Stimulated activated CD4-positive, alpha-beta T cell treated with anti-CD3 and anti-CD28 coated beads, Interleukin-15, amount 100 ng/mL, for 1 hour (primary cell): Measurements from ENCODE around the gene POU2F2.

Experiments
- DNase-seq, 2 donors: peaks; one replicate each; pipeline ENCODE4 v3.0.0-alpha.2; 2020; ENCODE audit warnings: low read depth in 1 of 2, low spot score in 1 of 2

POU2F2 gene

GRCh38 chr19:42081584-42082203, 50.6 kb downstream of the POU2F2 start:
- no peak for DNase-seq

GRCh38 chr19:42080764-42081375, 51.4 kb downstream of the POU2F2 start:
- no peak for DNase-seq

GRCh38 chr19:42079886-42080763, 52.1 kb downstream of the POU2F2 start:
- no peak for DNase-seq

- DNase-seq, result no peak
Measured at GRCh38 chr19:42079276-42079669, 53.0 kb downstream of the POU2F2 start.

GRCh38 chr19:42078538-42079275, 53.5 kb downstream of the POU2F2 start:
- no peak for DNase-seq

GRCh38 chr19:42078058-42078457, 54.2 kb downstream of the POU2F2 start:
- DNase-seq, result no peak

GRCh38 chr19:42076380-42076944, 55.8 kb downstream of the POU2F2 start:
- DNase-seq, result peak in 1 of 2 donors; percentile 22

DNA sequence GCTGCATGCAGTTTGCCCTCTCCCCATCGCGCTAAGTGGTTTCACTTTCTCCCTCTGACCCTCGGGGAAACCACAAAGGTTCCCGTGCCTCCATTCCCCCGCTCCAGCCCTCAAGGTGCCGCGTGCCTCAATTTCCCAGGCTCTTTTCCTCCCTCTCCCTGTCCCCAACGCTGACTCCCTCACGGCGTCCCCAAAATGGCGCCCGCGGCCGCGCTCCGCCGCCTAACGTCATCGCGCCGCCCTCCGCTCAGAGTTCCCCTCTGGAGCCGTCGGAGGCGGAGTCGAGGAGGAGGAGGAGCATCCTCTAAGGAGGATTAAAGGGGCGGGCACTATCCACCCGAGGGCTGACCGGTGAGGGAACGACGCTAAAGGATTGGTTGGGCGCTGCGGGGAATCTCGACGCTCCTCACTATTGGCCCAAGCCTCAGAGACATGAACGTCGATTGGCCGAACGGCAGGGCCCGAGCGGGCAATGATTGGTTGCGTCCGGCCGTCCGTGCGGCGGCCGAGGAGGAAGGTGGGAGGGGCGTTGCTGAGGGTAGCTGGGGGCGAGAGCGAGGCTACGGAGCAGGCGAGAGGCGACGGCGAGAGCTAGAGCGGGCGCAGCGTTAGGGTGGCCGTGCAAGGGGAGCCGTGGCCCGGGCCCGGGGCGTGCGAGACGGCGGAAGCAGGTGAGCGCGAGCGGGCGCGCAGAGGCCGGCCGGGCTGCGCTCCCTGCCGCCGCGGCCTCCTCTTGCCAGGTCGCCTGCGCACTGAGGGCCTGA, 56.4 kb downstream of the POU2F2 start, which contains the start of gene ZNF574:
Gene ZNF574, plus strand, starts transcription at position 551 of the 764 bp plus-strand sequence. CDS start 2,441 bp downstream, outside the sequence.
- peak; percentile 92 to 94 for DNase-seq

GRCh38 chr19:42075364-42075615, 57.0 kb downstream of the POU2F2 start:
- no peak for DNase-seq

DNA sequence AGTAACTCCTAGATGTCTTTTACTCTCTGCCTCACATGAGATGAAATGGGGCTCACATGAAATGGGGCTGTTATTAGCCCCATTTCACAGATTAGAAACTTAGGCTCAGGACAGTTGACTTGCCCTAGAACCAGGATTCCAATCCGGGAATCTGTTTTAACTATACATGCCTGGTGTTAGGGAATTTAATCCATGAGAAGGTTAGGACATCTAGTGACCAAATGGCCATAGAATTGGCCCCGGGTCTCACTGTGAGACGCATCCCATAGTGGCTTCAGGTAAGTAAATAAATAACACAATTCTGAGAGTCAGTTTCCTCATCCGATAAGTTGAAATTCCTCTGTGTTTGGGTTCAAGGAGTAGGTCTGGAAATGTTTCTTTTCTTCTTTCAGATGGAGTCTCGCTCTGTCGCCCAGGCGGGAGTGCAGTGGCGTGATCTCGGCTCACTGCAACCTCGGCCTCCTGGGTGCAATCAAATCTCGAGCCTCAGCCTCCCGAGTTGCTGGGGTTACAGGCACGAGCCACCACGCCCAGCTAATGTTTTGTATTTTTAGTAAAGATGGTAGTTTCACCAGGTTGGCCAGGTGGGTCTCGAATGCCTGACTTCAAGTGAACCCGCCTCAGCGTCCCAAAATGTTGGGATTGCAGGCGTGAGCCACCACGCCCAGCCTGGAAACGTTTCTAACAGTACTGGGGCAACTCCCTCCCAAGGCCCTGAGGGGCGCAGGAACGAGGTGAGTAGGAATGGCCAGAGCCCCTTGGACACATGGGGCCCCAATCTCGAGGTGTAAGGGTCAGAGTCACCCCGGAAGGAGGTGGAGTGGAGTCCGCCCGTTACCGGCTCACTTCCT, 57.5 kb downstream of the POU2F2 start:
- no peak for DNase-seq

- no peak for DNase-seq
Measured at GRCh38 chr19:42071247-42071646, 61.0 kb downstream of the POU2F2 start.

GRCh38 chr19:42069619-42070351, 62.5 kb downstream of the POU2F2 start, which contains the start of gene GRIK5:
TSS of gene GRIK5 (minus strand) at chr19:42070206. CDS start at chr19:42065770, 4,436 bp downstream.
- DNase-seq, result no peak

DNA sequence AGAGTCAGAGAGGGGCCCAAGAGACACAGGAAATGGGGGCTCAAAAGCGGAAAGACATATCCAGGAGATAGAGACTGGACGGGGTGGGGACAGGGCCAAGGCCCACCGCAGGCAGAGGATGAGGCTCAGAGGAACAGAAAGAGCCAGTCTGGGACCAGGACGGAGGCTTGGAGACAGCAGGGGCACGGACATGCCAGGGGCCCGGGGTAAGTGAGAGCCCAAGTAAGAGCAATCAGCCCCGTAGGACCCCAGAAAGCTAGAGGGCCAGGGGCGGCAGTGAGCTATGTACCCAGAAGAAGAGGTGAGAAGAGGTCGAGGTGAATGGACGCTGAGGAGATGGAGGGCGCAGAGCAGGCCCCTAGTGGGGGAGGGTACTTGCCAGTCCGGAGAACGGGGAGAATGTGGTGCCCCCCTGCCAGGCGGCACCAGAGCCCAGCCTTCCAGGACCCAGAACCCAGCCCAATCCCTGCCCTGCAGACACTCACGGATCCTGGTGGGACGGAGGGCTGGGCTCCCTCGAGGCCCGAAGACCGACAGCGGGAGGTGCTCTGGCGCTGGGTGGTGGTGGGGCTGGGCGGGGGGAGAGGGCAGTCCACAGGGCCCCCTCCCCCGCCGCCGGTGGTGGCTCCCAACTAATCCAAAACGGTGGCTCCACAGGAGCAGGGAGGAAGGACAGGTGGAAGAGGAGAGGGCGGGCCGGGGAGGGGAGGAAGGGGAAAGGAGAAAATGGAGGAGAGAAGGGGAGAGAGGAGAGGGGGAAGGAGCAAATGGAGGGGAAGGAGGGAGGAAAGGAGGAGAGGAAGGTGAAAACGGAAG, 63.3 kb downstream of the POU2F2 start:
- DNase-seq, result no peak

DNA sequence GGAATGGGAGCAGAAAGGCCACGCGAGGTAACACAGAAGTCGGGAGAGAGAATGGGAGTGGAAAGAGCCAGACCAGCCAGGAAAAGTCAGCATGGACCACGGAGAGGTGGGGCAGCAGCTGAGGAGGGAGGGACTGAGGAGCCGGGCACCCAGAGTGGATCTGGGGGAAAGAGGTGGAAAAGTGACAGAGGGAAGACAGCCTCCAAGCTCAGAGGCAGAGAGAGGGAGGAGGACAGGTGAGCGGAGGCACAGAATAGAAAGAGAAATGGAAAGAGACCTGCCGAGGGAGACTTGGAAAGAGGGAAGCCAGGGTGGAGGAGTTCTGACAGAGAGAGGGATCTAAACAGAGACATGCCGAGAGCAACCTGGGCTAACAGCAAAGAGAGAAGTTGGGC, 63.9 kb downstream of the POU2F2 start:
- DNase-seq, result no peak

DNA sequence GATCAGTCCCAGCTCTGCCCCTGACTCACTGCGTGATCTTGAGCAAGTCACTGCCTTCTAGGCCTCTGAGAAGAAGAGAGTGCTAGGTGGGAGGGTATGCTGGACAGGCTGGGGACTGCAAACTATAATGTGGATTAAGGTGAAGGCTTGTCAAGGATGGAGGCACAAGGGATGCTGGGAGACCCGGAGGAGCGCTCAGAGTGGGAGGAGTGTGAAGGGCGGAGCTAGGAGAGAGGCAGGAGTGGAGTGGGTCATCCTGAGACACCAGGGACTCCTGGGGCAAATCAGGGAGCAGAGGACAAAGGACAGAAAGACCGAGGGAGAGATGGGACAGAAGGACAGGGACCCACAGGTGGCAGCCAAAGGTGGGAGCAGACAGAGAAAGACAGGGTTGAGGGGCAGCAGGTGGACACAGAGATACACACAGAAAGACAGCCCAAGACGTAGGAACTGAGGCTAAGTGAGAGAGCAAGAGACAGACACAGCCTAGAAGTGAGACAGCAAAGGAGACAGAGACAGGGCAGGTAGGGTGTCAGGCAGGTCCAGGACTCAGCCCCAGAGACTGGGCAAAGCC, 64.8 kb downstream of the POU2F2 start:
- no peak for DNase-seq

DNA sequence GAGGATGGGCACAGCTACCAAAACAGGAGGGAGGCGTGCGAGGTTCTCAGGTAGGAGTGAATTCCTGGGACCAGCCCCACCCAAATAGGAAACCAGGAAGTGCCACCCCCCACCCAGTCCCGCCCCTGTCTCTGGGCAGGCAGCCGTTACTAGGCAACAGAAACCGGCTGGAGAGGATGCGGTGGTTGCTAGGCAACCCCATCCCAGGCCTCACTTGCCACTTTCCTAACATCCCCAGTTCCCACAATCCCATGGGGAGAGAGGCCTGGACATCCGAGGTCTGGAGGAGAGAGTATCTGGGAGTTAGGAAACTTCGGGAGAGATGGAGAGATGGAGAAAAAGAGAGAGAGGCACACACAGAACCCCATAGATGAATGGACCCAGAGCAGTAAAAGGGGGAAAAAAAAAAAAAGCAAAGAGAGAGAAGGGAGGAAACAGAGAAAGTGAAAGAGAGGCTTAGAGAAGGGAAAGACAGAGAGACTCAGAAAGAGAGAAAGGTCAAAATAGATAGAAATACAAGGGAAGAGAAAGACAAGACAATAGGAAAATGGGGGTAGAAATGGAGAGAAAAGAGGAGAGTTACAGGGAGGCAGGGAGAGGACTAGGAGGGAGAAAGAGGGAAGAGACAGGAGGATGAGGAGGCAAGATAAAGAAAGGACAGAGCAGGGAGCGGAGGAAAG, 66.0 kb downstream of the POU2F2 start:
- DNase-seq, result no peak

DNA sequence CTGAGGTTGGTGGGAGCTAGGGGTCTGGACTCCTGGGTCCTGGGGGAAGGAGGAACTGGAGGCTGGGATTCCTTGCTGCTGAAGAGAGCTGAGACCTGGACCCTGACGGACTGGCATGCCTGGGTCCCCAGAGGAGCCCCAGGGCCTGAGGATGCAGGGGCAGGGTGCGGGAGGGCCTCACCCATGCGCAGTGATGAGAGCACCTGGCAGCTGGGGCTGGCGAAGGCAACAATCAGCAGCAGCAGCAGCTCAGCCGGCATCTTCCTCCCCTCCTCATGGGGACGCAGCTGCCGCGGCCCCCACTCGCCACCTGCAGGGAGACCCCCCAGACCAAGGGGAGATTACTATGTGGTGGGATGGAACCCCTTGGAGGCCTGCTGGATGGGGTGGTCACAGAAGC, 66.7 kb downstream of the POU2F2 start:
- DNase-seq, result no peak
